HG02763 (cell line): ENCODE results near the gene TRIM15.
"Not testable (repeated sequence)": the region's sequence is repeated elsewhere in the genome, so short reads cannot be mapped to it uniquely, and the experiment has no call there.

ENCODE experiments used
- ATAC-seq: cut with Tn5 transposase; IDR thresholded peaks from one replicate; pipeline ENCODE4 v1.9.1; 2021; ENCODE audit warnings: mild to moderate bottlenecking, moderate library complexity; ENCODE audit not compliant: unreplicated experiment

TRIM15 gene

DNA sequence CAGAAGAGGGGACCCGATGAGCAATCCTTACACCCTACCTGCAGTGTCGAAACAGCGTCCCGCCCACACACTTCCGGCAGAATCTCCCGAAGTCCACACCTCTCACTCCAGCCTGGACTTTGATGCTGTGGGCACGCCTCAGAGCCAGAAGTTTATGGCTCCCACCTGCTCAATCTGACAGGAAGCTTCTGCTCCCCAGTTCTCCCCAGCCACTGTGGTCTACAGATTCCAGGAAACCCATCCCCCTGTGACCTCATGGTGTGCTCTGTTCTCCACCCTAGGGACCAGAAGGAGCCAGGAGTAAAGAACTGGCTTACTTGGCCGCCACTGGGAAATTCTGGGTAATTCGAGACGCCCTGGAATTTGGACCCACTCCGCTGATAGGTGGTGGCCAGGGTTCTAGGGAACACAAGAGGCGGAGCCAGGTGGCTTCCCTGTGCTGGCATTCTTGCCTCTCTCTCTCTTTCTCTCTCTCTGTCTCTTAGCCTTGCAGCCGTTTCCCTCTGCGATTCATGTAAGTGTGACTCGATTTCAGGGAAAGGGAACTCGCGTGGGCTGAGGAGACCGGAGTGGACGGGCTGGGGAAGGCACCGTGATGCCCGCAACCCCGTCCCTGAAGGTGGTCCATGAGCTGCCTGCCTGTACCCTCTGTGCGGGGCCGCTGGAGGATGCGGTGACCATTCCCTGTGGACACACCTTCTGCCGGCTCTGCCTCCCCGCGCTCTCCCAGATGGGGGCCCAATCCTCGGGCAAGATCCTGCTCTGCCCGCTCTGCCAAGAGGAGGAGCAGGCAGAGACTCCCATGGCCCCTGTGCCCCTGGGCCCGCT lies at the start of gene TRIM15:
TSS of gene TRIM15 (plus strand) at position 457 of the 828 bp plus-strand sequence. CDS start at position 596, 139 bp downstream.
- no peak for ATAC-seq

DNA sequence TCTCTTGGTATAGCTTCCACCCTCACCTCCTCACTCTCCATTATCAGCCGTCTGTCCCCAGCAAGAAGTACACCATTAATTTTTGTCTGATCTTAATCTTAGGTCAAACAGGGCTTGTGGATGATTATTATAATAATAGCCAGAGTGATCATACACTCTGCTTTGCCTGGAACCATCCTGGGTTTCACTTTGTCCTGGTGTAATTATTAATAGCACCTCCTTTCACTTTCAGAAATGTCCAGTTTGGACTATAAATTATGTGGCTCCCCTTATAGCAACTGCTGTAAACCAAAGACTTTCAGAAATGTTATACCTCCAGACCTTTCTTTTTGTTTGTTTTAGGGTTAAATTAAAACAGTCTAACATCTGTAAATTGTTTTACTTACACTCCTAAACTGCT lies 49.5 kb upstream of the TRIM15 start:
- ATAC-seq, result no peak

DNA sequence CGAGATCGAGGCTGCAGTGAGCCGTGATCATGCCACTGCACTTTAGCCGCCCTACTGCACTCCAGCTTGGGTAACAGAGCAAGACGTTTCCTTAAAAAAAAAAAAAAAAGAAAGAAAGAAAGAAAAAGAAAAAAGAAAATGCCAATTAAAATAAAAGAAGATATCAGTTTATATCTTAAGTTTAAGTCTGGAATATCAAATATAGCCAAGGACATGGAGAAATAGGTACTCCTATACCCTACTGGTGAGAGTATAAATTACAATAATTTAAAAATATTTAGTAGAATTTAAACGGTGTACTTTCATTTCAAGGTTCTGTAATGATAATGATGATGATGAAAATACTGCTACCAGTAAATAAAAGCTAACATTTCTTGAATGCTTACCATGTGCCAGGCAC lies 46.6 kb upstream of the TRIM15 start:
- ATAC-seq, result no peak

DNA sequence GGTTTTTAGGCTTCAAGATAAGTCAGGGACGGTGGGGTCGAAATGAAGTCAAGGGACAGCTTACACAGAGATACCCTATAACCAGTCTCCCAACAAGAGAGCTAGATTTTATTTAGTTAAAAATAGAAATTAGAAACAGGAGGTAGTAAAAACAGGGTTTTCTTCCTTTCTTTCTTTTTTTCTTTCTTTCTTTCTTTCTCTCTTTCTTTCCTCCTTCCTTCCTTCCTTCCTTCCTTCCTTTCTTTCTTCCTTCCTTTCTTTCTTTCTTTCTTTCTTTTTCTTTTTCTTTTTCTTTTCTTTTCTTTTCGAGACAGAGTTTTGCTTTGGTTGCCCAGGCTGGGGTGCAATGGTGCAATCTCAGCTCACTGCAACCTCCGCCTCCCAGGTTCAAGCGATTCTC lies 44.7 kb upstream of the TRIM15 start:
- ATAC-seq, result not testable (repeated sequence)

DNA sequence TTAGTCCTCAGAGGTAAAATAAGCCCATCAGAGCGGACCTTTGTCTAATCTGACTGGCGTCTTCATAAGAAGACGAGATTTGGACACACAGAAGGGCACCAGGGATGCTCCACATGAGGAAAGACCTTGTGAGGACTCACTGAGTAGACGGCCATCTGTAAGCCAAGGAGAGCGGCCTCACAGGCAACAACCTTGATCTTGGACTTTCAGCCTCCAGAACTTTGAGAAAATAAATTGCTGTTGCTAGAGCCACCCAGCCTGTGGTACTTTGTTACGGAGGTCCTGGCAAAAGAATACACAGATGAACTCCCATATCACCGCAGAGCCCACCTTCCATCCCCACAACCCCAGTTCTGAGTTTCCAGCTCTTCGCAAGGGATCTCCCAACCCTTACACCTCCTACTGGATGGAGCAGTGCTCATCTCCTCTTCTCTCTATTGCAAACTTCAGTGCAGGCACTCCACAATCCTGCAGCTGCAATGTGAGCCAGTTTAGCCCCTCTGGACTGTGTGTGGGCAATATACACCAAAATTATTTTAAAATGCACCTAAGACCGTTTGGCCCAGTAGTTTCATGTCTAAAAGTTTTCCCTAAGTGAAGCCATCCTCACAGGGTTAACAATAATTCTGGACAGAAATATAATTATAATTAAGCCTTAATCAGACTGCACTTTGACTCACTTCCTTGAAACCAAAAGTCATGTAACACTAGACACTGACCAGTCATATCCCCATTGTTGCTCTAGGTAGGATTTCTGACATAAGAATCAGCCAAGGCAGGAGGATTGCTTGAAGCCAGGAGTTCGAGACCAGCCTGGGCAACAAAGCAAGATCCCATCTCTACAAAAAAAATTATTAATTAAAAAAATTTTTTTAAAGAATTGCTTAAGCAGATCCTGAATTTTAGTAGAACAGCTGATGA lies 41.6 kb upstream of the TRIM15 start:
- ATAC-seq, result no peak

DNA sequence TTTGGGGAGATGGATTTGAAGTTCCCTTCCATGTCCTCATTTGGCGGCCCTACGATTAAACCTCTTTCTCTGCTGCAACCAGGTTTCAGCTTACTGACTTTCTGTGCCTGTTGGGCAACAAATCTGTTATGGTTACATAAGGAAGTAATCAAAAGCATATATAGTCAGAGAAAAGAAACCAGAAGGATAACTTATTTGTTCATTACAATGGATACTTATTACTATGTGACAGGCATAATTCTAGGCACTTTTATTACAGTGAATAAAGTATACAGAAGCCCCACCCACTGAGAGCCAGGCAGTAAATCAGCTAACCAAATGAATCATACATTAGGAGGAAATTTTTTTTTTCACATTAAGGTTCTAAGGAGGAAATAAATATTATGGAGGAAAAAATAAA lies 40.8 kb upstream of the TRIM15 start:
- ATAC-seq, result no peak

DNA sequence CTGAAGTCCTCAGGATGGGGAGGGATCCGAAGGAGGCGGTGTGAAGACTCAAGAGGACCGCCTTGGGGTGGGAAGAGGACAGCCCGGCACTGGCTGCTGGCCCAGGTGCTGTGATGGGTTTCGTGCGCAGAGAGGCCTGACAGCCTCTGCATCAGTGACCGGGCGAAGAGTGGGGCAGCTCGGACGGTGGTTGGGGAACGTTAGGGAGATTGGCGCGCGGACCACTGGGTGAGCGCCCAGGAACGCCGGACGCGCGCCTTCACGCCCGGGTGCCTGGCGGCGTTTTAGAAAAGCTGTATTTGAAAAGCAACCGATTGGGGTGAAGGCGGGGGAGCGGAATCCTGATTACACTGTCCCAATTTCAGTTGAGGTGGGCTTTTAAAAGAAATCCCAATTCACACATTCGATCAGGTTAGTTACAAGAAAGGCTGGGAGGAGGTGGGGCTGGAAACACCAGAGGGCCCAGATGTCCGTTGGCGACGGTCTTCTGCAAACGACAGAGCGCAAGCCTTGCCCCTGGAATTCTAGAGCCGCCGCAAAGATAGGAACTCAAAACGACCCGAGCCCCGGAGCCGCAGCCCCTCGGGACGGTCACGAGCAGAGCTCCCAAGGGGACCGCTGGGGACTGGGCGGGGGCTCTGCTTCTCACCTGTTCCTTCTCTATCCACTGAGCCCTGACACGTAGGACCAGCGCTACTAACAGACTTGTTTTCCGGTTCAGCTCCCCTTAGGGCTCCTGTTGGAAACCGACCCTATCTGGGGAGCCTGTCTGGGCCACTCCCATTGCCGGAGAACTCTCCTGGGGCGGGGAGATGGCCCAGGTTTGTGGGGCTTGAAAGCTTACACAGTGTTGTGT lies 35.9 kb upstream of the TRIM15 start:
- no peak for ATAC-seq

DNA sequence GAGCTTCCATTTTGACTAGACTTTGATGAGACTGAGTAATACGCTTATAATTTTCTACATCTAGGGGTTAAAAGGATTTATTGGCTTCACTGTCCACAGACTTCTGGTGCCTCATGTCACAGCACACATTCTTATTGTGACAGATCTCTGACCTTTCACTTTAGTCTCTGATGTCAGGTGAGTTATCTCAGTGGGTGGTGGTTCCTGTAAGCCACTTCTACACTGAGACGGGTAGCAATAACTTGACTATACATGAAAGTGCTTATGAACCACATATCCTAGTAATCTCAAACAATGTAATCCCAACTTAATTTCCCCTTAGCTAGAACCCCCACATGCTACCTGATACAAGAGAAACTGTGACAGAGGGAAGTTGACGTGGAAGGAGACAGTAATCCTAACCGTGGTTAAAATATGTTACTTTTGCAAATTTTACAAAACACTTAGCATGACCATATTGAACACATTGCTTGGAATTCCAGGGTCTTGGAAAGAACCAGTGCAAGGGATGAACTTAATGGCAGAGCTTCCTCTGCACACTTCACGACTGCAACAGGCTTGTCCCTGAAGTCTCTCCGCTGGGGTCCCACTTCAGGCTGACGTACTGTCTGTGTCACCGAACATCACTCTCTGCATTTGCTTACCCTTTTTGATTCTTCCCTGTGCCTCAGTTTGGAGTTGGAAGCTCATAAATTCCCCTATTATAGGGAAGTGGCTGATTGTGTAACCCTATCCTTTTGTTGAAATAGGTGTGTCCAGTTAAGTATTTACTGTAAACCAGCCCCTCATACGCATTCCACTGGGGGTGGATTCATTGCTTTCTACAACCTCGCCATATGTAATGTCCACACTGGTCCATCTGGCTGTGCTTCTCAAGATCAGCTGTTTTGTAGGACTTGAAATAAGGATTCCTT lies 33.8 kb upstream of the TRIM15 start:
- ATAC-seq, result no peak

DNA sequence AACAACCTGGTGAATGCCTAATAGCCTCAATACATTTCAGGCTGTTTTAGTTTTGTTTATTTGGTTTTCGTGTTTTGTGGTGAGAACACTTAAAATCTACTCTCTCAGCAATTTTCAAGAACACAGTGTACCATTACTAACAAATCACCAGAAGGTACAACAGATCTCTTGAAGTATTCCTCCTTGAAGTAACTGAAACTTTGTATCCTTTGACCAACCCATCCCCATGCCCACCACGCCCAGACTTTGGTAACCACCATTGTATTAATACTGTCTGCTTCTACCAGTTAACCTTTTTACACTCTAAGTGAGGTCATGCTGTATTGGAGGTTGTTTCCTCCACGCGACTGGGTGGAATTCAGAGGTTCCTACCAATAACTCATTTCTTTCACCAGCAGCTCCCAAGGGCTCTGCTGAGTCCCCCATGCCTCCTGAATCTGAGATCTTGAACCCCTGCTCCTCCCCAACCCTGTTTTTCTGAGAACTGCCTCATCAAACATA lies 33.1 kb upstream of the TRIM15 start:
- ATAC-seq, result no peak

DNA sequence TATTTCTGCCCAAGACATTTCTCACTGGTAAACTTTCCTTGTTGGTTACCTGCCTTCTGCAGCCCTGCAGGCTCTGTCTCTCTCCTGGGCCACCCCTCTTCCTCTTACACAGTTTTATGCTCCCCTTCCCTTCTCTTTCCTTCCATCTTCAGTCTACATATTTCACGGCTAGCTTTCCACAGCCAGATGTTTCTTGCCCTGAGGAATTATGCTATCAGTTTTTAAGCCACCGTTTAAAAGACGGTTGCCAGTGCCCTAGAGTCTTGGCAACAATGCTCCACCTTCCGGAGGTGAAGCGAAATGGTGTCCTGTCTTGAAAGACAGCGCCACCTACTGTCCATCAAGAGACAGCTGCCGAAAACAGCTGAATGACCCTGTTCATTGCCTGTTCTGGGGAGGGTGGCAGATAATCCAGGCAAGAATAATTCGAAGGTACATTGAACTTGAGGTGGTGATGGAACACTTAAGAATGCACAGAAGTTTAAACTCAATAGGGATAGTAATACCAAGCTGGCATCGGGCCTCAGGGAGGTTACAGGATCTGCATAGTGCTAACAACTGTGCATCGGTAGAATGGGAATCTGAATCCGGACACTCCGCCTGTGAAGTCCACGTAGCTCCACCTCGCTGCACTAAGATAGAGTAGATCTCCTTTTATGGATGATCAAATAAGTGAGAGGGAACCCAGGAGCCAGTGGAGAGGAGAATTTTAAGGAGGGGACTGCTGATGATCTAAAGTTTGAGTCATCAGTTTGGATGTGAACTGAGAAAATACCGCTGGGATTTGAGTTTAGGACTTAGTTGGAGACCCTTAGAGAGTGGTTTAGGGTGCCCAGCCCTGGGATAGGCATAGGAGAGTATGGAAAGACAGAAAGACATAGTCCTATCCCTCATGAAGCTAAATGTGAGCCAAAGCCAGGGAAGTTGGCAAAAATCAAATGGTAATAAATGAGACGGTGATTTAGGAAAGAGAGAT lies 32.2 kb upstream of the TRIM15 start:
- ATAC-seq, result peak; percentile 64

DNA sequence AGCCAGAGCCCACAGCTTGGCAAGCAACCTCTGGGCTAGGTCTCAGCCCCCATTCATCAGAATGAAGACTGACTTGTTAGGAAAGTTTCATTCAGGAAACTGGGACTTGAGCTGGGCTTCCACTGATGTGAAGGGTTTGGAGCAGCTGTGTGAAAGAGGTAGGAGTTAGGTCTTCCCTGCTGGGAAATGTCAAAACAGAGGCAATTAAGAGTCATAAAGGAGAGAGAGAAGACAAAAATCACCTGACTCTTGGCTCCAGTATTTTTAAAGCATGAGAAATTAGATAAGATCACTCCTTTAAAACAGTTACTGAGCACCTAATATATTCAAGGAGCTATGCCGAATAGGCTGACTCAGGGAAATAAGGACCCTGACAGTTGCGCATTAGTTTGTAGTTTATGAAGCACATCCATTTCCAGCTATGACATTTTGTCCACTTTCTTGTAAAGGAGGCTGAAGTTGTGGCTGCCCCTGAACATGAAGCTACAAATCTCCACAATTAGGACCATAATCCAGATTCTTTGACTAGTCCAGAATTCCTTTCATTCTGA lies 31.3 kb upstream of the TRIM15 start:
- ATAC-seq, result no peak

DNA sequence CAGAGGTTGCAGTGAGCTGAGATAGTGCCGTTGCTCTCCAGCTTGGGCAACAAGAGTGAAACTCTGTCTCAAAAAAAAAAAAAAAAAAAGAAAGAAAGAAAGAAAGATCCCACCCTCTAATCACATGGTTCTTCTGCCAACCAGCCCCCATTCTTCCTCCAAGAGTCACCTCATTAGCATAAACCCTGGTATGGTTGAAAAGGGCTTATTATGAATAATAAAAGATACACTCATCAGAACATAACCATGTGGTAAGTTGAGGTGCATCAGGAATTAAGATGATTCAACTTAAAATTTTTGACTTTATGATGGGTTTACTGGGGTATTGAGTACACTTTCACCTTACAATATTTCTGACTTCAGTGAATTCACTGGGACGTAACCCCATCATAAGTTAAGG lies 28.2 kb upstream of the TRIM15 start:
- no peak for ATAC-seq

DNA sequence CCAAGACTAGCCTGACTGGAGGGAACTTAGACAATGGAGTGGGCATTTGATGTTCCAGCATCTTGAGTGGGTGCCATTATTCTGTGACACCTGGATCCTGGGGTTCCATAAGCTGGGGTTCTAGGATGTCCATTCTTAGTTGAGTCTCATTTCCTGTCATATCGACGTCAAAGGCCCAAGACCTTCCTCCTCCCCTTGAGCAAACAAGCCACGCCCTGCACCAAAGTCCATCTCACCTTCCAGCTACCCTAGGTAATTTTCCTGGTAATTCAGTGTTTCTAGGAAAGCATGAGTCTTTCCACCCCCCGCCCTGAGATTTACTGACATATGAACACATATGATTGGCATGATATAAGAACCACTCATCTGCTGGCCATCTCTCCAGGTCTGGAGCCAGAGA lies 27.6 kb upstream of the TRIM15 start, which contains the start of gene TRIM40:
TSS of gene TRIM40 (plus strand) at position 384 of the 400 bp plus-strand sequence. CDS start 897 bp downstream, outside the sequence.
- ATAC-seq, result no peak

DNA sequence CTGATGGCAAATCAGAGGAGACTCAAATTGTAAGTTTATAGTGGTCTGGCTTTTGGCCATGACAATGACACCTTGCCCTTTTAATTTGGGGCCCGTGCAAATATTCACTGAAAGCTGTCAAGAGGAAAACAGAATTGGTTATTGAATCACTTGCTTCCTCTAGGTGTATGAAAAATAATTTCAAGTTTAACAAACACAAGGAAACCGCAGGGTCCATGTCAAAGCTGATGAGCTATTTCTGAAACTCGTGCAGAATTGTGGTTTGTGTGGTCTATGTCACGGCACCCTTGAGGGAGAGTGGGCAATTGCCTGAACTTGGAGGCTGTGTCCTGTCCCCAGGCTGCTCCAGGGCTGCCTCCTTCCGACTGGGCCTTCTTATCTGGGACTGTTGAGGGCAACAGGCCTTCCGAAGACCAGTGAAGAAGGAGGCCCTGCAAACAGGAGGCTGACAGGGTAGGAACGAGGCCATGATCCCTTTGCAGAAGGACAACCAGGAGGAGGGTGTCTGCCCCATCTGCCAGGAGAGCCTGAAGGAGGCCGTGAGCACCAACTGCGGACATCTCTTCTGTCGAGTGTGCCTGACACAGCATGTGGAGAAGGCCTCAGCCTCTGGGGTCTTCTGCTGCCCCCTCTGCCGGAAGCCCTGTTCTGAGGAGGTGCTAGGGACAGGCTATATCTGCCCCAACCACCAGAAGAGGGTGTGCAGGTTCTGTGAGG lies 26.6 kb upstream of the TRIM15 start:
- no peak for ATAC-seq

DNA sequence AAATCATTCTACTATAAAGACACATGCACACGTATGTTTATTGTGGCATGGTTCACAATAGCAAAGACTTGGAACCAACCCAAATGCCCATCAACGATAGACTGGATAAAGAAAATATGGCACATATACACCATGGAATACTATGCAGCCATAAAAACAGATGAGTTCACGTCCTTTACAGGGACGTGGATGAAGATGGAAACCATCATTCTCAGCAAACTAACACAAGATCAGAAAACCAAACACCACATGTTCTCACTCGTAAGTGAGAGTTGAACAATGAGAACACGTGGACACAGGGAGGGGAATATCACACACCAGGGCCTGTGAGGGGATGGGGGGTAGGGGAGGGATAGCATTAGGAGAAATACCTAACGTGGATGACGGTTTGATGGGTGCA lies 23.1 kb upstream of the TRIM15 start:
- ATAC-seq, result not testable (repeated sequence)

DNA sequence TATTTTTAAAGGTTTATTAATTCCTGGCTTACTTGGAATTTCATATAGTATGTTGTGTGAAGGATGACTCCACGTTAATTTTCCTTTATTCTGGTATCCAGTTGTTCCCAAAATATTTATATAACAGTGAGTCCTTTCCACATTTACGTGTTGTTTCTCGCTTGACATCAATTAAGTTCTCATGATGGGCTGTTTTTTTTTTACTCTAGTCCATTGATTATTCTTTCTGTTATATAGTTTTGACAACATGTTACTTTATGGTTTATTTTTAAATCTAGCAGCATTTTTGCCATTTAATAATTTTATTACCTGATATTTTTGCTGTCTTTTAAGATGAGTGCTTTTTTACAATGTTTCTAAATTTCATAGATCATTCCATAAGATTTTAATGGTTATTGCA lies 20.7 kb upstream of the TRIM15 start:
- no peak for ATAC-seq

DNA sequence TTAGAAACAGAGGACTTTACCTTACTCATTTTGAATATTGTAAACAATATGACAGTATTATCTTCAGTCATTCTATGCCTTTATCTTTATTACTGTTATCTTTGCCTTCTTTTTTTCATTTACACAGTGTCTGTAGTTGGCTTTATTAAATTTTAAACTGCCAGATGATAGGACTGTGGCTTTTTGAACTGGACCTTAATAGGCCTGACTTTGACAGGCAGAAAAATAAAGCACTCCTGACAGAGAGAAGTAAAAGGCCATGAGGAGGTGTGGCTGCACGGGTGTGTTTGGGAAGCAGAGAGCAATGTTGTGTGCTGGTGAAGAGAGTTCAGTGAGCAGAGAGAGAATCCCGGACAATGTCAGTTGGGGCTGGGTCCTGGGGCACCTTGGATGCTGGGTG lies 19.6 kb upstream of the TRIM15 start:
- ATAC-seq, result no peak
